SH-SY5Y (cell line): ENCODE data around the gene CD3G.

ENCODE experiments used
- GATA2 ChIP-seq: IDR thresholded peaks from 2 replicates; pipeline ENCODE4 v1.6.1; 2011; ENCODE audit warnings: mild to moderate bottlenecking, low read depth, low read length
- GATA3 ChIP-seq: IDR thresholded peaks from 2 replicates; pipeline ENCODE4 v1.6.1; 2011; ENCODE audit warnings: low read depth, mild to moderate bottlenecking, low read length, moderate library complexity

The CD3G gene

DNA sequence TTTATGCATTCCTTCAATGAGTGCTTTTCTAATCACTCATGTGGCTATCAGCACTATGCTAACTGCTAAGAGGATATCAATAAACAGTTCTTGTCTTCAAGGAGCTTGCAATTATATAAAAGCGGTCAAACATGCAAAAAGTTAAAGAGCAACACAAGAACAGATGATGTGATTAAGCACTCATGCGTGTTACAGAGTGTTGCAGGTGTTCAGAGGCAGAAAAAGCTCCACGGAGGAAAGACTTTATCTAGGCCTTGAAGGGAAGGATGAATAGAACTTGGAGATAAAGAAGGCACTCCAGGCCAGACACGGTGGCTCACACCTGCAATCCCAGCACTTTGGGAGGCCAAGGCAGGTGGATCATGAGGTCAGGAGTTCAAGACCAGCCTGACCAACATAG is 26.0 kb upstream of the CD3G start:
- TF ChIP-seq GATA3: no peak
- TF ChIP-seq GATA2: no peak

DNA sequence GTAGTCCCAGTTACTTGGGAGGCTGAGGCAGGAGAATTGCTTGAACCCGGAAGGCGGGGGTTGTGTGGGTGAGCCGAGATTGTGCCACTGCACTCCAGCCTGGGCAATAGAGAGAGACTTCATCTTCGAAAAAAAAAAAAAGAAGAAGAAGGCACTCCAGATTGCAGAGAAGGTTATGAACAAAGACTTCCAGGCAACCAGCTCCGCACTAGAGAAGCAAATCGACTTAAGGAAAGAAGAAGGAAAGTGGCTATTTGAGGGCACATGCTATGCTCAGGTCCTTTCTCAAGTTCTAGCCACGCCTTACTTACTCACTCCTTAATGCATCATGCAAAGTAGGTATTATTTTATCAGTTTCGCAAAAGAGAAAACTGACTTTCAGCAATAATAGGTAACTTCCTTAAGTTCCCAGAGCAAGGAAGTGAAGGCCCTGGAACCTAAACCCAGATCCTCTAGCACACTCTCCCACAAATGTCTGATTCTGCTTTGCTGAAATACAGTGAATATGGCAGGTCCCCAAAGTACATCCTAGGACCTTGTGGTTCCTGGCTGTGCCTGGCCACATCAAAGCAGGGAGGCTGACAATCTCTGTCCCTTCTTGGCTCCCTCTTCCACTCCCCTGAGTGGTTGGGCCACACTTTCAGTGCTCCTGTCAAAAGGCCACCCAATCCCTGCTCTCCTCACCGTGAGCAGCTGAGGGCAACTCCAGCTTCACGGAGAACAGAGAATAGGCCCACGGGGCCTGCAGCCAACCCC is 25.4 kb upstream of the CD3G start:
- TF ChIP-seq GATA3 (no peak), GATA2 (no peak)

DNA sequence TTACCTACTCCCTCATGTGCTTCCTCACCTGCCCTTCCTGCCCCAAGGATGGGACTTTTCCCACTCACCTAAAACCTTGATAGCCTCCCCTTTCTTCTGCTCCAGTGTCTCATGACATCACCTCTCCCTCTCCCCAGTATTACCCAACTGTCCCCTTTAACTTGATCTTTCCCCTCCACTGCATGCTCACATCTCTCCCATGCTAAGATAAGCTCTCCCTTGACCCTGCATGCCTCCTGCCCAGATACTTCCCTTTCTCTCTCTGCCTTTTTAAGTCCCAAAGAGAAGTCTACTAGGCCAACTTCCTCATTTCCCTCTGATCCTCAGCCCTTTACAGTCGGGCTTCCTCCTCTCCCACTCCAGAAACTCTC is 24.8 kb upstream of the CD3G start:
- TF ChIP-seq GATA2 (no peak), GATA3 (no peak)

GRCh38 chr11:118320515-118320914 is 23.6 kb upstream of the CD3G start:
- no peak for TF ChIP-seq GATA2
- no peak for TF ChIP-seq GATA3

DNA sequence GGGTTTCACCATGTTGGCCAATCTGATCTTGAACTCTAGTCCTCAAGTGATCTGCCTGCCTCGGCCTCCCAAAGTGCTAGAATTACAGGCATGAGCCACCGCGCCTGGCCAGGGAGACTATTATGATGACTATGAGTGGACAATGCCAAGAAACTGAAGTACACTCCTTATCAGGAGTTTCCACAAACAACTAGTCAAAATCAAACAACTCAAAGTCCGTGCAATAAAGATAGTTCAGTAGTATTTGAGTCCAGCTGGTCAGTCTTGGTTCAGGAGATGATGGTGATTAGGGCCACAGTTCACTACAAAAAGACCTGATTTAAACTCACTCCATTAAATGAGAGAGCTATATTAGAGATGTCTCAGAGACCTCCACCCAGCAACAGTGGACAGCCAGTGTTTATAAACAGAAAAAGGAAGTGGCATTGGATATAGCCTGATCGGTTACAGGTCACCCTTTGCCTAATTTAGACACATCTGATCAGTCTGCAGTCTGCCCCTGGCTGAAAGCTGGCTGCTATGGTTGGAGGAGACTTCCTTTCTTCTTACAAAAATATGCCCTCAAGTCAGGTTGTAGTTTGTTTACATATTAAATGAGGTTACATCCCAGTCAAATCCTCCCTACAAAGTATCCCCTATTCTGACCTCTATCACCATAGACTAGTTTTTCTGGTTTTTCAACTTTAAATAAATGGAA is 22.6 kb upstream of the CD3G start:
- TF ChIP-seq GATA3: no peak
- TF ChIP-seq GATA2: no peak

DNA sequence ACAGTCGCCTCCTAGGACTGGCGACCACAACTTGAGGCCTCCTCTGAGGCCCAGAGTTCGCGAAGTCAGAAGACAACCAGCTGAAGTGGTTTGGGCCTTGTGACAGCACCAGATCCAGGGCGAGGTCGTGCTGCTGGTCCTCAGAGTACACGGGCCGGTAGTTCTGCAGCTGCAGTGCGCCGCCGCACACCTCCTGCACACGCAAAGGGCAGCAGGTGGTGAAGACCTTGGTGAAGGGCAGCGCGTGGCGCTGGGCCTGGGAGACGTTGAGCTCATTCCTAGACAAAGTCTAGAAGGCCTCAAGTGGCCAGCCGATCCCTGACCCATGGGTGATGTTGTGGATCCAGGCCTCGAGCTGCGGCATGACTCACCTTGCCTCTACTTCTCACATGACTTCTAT is 21.4 kb upstream of the CD3G start:
- TF ChIP-seq GATA2 (no peak), GATA3 (no peak)

DNA sequence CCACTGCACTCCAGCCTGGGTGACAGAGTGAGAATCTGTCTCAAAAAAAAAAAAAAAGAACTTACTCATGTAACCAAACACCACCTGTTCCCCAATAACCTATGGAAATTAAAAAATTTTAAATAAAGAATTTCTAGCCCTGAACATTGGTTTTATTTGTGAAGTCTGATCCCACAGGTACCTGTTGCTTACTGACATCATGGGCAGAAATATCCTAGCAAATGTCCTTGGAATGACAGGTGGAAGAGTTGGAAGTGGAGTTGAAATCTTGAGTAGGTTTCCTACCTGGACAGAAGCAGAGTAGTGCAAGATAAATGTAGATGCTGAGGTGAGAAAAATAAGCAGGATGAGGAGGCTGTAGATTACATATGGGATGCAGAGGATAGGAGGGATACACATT is 18.9 kb upstream of the CD3G start:
- TF ChIP-seq GATA2 (no peak), GATA3 (no peak)

DNA sequence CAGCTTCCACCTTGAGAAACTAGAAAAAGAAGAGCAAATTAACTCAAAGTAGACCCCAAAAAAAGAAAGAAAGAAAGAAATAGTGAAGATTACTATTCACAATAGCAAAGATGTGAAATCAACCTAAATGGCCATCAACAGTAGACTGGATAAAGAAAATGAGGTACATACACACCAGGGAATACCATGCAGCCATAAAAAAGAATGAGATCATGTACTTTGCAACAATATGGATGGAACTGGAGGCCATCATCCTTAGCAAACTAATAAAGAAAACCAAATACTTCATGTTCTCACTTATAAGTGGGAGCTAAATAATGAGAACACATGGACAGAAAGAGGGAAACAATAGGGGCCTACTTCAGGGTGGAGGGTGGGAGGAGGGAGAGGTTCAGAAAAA is 15.4 kb upstream of the CD3G start:
- no peak for TF ChIP-seq GATA2
- no peak for TF ChIP-seq GATA3

DNA sequence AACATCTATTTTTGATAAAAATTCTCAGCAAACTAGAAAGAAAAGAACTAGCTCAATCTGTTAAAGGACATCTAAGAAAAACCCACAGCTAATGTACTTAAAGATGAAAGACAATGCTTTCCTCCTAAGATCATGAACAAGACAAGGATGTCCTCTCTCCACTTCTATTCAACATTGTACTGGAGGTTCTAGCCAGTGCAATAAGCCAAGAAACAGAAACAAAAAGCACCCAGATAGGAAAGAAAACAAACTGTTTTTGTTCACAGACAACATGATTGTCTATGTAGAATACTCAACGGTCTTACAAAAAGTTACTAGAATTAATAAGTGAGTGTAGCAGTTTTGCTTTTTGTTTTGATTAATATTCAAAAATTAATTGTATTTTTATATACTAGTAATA is 9.4 kb upstream of the CD3G start:
- TF ChIP-seq GATA3 (no peak), GATA2 (no peak)

- no peak for TF ChIP-seq GATA2
- no peak for TF ChIP-seq GATA3
Observed at GRCh38 chr11:118338637-118339061, 5.5 kb upstream of the CD3G start.

DNA sequence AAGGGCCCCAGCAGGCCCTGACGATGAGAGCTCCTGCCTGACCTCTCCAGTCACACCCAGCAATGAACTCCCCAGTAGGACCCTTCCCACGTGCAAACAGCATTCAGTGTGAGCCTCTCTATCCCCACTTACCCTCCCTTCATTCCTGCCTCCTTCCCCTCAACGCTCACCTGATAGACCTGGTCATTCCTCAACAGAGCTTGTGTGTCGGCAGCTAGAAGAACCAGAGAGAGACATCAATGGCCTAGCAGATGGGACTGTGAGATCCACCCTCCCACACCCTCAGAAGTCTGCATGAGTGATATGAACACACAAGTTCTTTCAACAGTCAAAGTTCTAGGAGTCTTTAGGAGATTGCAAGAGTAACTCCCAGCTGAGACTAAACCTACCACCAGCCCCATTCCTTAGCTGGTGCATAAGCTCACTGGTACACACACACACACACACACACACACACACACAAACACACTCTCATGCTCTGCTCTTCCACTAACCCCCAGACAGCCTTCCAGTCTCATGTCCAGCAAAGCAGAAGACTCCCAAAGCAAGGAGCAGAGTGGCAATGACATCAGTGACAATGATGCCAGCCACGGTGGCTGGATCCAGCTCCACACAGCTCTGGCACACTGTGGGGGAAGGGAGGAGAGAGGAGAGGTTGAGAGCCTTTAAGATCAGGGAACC is 4.7 kb upstream of the CD3G start:
- TF ChIP-seq GATA3: no peak
- TF ChIP-seq GATA2: no peak

DNA sequence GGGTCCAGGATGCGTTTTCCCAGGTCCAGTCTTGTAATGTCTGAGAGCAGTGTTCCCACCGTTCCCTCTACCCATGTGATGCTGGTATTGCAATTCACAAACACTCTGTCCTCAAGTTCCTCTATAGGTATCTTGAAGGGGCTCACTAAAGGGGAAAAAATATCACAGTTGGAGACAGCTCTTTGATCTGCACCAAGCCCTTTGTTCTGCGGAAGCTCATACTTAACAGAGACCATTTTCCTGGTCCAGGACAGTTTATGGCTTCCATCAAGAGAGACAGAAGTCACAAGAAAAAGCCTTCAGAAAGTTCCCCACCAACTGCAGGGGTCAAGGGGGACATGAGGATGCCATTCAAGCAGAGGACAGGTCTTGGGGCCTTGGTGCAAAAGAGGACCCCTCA is 3.7 kb upstream of the CD3G start:
- no peak for TF ChIP-seq GATA2
- TF ChIP-seq GATA3: no peak

GRCh38 chr11:118341261-118341660 is 2.9 kb upstream of the CD3G start:
- TF ChIP-seq GATA2 (no peak), GATA3 (no peak)

GRCh38 chr11:118341815-118342489 is 2.2 kb upstream of the CD3G start:
- TF ChIP-seq GATA3 (no peak), GATA2 (no peak)
